Effector CD4-positive, alpha-beta T cell (primary cell): ENCODE measurements around the gene CDRT4.

Experiments
- DNase-seq: peaks from one replicate; pipeline ENCODE4 v3.0.0-alpha.2; 2020

The CDRT4 gene

DNA sequence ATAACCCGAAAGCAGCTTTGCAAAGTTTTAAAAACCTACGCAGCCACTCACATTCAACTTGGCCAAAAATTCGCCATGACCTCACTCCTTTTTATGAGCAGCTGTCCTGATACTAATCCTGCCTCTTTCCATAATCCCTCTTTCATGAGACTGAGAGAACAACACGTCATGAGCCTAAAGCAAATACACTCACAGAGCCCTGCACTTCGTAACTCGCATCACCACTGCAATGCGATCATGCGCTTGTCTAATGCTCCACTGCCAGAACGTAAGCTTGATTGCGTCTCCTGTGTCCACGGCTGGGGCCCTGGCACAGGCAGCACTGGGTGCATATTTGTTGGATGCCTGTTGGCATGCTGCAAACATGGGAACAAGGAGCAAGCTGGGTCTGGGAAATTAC, 36.2 kb downstream of the CDRT4 start:
- no peak for DNase-seq

DNA sequence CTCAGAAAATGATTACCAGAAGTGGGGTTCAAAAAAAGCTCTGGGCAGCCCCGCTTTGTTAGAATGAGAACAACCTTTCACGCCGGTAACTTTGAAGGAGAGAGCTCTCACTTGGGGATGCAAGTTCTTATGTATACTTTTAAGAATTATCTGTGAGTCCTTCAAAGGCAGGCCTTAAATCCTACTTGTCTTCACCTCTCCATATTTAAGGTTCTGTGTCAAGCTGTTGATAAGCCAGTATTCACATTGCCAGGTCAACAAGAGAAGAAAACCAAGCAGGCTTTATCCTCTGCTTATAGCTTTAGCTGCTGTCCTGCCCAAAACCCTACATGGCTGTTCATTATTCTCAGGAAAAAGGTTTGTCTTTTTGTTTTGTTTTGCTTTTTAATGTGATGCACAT, 42.9 kb downstream of the CDRT4 start:
- DNase-seq = no peak

DNA sequence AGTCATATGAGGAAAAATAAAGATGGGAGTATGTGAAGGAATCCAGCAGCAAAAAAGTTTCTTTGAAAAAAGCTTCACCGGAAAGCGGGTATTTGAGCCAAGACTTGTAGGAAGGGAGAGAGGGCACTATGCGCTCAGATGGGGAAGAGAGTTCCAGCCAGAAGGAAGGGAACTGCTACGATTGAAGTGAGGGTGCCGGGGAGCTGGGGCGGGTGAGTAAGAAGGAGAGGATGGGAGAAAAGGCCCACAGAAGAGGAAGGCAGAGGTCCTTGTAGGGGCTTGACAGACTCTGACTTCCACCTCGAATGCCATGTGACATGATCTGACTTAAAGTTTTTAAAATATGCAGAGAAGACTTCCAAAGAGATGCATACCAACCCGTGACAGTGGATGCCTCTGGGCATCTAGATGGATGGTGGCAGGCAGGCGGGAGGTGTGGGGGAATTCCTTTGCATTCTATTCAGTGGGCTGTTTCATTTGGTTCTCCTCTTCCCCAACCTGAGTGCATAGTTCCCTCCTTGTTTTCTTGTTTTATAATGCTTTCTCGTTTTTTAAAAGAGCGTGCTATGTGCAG, 44.9 kb downstream of the CDRT4 start:
- DNase-seq = no peak

GRCh38 chr17:15418781-15419180, 48.6 kb downstream of the CDRT4 start:
- DNase-seq = no peak

DNA sequence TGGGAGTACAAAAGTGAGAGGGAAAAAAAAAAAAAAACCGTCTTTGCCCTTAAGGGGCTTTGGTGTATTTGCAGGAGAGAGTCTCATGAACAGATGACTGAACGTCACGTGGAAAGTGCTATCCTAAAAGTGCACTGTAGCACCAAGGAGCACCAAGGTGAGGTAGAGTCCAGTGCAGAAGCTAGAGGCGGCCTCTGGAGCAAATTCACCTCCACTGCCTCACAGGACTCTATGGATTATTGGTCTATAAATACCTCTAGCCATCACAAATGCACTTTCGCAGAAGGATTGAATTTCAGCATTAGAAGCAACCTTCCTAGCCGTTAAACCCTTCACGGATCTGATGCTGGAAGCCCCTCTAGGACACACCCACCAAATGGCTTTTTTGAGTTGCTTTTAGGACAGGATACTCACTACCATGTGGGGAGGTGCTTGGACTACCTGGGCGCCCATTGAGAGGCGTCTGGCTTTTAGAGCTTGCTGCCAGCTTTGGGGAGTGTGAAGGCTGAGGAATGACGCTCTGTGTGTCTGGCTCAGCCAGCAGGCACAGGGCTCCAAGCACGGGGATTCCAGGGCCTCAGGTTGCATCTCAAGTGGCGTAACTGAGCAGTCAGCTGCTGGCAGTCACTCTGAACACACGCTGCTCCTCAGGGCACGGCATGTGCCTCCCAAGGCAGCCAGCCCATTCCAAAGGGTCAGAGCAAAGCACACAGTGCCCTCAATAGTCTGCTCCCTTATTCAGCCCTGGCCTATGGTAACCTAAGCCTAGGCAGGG, 52.7 kb downstream of the CDRT4 start:
- no peak for DNase-seq

DNA sequence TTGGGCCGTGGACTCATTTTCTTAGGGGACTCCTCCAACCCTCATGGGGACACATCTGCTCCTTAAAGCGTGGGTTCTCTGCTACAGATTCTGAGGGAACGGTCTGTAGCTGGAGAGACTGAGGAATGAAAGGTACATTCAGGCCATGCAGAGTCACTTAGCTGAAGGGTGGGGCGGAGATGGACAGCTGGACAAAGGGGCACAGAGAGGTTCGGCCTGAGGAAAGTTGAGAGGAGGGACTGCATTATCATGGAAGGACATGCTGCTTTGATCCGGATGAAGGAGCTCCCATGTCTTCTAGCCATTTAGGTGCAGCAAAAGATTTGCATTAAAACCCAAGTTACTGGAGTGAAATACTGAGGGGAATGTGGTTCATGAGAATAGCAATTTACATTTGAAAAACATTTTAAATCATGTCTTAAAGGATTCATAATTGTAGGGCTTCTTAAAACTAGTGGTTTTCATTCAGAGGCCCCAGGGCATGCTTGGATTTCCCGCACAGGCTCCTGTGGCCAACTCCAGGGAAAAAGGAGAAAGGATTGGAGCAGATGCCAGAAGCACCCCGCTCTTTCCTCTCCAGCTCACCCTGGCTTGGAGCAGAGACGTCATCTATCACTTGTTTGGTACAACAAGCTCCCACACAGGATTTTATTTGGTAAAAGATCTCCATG, 54.2 kb downstream of the CDRT4 start:
- DNase-seq = no peak

- no peak for DNase-seq
Observed at GRCh38 chr17:15412606-15413005, 54.8 kb downstream of the CDRT4 start.

DNA sequence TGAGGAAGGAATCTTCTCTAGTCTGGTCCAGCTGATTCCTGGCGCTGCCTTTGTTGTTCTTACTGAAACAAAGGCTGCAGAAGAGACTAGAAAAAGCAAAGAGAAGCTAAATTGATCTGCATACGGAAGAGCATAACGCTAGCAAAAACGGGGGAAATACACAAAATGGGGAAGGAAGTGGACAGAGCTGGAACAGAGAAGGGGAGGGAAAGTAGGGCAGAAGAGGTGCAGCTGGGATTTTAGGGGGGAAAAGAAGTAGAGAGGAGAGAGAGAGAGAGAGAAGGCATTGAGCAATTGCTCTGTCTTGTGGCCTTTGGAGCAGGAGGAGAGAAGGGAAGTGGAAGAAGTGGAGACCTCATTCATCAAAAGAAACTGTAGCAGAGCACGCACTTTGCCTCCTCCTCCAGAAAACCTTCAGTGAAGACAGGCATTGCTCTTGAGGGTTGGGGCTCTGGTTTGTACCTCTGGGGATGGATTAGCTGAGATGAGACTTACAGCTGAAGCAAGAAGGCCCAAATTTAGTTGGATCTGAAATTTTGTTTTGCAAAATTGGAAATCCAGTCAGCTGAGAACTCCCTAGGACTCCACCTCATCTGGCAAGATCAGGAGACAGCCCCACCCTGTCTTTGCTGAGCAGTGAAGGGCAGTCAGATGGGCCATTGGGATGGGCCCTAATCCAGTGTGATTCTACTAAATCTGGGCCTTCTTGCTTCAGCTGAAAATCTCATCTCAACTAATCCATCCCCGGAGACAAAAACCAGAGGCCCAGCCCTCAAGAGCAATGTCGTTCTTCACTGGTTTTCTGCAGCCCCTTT, 55.8 kb downstream of the CDRT4 start:
- no peak for DNase-seq

DNA sequence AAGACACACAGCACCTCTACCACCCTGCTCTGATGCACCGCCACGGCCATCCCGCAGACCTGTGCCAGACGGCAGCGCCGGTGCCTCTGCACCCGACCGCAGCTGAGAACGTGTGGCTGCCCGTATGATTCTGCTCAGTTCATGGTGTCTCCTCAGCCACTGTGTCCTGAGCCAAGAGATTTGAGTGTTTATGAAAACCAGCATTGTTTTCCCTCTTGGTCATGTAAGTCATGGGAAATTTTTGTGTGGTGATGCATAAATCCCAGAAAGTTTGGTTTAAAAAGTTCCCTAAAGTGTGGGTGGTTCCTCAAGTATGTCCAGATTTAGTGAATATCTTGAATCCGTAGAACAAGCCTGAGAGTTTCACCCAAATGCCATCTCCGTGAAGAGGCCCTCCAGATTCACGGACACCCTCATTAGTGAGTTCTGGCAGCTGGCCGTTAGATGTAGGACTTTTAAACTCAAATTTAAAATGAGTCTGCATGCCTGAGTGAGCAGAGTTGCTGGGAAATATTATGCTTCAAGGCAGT, 57.6 kb downstream of the CDRT4 start:
- no peak for DNase-seq

GRCh38 chr17:15408803-15409202, 58.6 kb downstream of the CDRT4 start:
- DNase-seq = no peak

DNA sequence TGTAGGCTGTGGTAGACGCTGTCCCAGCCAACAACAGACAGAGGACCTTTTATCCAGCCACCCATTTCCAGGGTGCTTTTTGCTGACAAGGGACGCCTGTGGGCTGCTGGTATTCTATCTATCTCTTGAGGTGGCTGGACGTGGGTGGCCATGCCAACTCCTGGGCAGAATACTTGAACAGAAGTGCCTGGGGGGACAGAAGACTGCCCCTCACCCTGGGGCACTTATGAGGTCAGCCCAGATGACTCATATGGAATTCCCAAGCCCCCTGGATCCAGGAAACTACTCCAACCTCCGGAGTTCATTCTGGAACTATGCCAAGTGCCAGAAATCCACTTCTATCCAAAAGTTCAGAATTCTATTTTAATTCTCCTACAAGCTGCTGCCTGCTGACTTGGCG, 61.3 kb downstream of the CDRT4 start:
- no peak for DNase-seq

DNA sequence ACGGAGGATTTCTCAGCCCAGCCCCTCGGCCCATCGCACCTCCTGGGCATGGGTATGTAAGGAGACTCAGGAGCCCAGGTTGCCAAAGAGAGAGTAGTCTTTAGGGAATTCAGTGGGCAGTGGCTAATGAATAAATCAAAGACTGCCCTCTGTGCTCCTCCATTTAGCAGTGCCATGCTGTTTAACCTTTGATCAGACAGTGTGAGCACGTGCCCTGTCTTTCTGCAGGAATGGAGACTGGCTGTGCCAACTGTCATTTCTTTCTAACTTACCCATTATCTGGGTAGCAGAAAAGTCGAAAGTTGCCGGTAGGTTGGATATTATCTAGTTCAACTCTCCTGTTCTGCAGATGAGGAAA, 62.4 kb downstream of the CDRT4 start:
- no peak for DNase-seq

DNA sequence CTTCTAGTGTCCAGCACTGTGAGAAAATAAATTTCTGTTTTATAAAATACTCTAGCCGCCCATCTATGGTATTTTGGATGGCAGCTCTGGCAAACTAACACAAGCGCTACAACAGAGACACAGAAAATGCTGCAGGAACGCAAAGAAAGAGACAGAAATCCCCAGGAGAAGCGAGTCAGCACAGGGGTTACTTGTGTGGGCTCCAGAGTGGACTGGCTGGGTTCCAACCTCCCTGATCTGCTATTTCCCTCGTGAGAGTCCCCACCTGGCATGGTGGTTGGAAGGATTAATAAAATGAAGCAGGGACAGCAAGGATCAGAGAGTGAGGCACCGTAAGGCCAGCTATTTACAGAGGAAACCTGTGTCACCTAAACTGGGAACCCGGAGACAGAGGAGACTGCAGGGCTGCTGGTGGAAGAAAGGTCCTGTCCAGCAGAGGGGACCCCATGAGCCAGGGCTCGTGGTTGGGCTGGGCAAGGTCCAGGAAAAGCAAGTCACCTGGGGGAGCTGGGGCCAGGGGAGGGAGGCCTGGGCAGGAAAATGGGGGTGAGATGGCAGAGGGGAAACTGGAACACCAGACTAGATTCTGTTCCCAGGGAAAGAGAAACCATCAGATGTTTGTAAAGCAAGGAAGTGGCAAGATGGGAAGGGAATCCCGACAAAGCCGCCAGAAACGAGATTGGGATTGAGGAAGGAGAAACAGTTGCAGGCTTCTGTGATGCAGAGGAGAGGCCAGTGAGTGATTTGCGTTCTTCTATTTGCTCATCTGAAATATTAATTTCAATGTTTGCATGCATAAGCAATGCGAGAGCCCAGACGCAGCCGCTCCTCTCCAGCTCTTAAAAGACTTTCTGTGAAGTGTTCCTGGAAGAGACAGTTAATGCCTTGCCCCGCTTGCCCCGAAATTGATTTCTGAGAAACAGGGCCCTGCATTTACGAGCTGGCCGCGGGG, 63.0 kb downstream of the CDRT4 start:
- no peak for DNase-seq

GRCh38 chr17:15403276-15403939, 64.0 kb downstream of the CDRT4 start:
- no peak for DNase-seq

DNA sequence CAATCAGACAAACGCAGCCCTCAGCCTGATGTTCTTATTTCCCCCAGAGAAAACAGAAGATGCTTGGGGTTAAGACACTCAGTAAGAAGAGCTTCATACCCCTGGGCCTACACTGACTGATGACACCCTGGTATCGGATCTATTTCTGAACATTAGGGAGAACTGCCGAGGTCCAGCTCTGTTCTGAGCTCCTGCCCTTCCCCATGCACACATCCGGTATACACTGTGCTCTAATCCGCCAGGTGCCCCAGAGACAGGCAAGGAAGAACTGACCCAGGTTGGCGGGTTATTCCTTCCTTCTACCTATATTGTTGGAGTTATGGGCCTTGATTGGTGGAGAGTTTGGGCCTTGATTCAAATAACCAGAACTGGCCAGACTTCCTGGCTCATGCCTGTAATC, 68.0 kb downstream of the CDRT4 start:
- no peak for DNase-seq

DNA sequence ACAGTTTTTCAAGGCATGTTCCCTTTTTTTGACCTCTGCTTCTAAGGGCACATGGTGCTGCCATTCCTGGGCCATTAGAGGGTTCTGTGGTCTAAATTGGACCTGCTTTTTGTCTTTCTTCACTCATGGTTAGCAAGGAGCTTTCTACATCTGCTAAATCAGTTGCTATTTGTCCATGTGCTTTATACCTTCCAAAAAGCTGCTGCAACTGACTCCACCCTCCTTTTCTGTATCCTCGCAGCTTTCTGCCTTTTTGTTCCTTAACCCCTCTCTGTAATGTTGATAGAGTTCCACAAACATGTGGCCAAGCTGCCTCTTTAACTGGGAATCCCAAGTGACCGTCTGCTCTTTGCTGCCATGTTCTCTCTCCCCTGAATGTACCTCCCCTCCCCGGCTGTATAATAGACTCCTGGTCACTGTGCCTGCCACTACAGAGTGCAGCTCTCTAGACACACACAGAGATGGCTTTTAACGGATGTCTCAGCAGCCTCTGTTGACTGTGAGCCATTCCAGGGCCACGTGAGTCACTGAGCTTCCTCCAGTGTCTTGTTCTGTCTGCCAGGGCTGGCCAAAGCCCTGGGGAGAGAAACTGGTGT, 68.6 kb downstream of the CDRT4 start:
- DNase-seq = no peak

DNA sequence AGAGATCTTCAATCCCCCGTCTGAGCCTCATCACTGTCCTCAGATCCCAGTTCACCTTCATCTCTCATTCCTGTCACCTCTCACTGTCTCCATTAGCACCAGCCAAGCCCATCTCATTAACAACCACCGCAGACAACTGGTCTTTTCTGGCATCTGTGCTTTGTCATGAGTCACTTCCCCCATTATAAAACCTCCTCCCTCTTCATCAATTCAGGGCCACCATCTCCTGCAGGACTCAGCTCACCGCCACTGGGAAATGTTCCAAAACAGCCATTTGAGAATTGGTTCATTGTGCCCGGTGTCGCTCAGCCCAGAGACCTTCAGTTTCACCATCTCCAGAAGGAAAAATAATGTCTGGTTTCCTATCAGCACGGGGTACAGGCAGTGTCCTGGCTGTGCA, 69.1 kb downstream of the CDRT4 start:
- no peak for DNase-seq

DNA sequence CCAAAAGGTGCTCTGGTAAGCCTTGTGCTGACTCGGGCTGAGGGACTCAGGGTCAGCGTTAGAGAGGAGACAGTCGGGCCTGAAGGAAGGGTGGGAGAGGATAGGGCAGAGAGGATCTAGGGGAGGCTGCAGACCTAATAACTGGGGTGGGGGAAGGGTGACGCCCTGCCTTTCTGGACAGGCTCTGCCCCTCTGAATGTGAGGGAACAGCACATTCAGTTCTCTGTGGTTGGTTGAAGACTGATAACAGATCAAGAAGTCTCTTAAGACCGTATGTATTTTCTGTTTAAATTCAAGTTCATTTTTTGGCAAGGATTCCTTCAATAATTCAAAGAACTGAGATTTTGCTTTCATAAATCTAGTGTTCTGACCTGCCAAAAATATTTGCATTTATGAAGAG, 69.8 kb downstream of the CDRT4 start:
- DNase-seq = no peak

DNA sequence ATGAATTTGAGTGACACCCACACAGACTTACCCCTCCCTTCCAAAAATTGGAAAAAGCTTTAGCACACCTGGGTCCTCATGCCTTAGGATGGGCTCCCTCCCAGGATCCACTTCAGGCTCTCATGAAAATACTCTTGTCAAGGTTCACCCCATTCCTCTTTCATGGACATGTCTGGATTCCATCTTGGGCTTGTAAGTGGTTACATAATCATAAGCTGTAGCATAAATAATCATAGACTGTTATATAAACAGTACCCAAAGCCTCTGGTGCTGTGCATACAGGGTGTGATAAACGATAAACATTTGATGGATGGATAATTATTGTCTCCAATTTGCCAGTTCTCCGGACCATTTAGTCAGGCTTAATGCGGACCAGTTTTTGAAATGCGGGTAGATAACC, 72.3 kb downstream of the CDRT4 start:
- no peak for DNase-seq

GRCh38 chr17:15393414-15393813, 74.0 kb downstream of the CDRT4 start:
- DNase-seq = no peak

DNA sequence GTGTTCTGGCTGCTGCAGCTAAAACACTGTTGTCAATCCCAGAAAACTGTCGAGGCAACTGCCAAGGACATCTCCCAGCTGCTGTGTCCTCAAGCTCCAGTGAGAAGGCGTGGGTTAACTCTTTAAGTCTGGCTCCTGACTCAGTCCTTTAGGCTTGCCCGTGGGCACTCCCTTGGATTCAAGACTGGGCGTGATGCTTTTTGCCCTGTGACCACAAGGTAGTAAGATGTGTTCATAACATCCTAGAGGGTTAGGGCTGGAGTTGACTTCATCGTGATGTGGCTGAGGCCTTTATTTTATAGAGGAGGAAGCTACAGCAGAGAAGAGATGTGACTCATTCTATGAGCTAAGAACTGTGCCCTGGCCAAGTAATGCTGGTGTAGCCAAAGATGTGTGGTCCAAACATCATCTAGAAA, 75.1 kb downstream of the CDRT4 start:
- DNase-seq = no peak
